Vagina (tissue), 2 donors: Measurements from ENCODE around the gene SMARCC1.

Experiments
- POLR2A ChIP-seq, 2 donors: fragments of 450-650 bp; IDR thresholded peaks; one replicate each; pipeline ENCODE4 v1.6.1; 2017; ENCODE audit warnings: antibody characterized with exemption in 2 of 2, mild to moderate bottlenecking in 2 of 2, moderate library complexity in 2 of 2
- TF ChIP-seq, protein P1 (sequence below), 3 experiments: fragments of 450-650 bp in 2 of 3; fragments of 200-600 bp in 1 of 3; sonication (generic) in 1 of 3; IDR thresholded peaks; one replicate each; pipeline ENCODE4 v1.5.1; 2017 to 2019; ENCODE audit warnings: antibody characterized with exemption in 3 of 3, mild to moderate bottlenecking in 2 of 3, moderate library complexity in 2 of 3

GRCh38 chr3:47605652-47606051, 176.0 kb downstream of the SMARCC1 start:
- TF ChIP-seq, protein P1, sequence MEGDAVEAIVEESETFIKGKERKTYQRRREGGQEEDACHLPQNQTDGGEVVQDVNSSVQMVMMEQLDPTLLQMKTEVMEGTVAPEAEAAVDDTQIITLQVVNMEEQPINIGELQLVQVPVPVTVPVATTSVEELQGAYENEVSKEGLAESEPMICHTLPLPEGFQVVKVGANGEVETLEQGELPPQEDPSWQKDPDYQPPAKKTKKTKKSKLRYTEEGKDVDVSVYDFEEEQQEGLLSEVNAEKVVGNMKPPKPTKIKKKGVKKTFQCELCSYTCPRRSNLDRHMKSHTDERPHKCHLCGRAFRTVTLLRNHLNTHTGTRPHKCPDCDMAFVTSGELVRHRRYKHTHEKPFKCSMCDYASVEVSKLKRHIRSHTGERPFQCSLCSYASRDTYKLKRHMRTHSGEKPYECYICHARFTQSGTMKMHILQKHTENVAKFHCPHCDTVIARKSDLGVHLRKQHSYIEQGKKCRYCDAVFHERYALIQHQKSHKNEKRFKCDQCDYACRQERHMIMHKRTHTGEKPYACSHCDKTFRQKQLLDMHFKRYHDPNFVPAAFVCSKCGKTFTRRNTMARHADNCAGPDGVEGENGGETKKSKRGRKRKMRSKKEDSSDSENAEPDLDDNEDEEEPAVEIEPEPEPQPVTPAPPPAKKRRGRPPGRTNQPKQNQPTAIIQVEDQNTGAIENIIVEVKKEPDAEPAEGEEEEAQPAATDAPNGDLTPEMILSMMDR (IDR thresholded peaks at IDR 0.05): no peak
- TF ChIP-seq POLR2A (IDR thresholded peaks at IDR 0.05): no peak
